ENCODE data around the gene COBLL1. TPM values are rescaled to one million over a fixed set of nuclear protein-coding genes. Genes with fewer than 3 reads are reported as not detected.

The COBLL1 gene
- total and polyA plus RNA-seq, 3 donors from 2014 or later, result 5.4 to 17.3 (median 14.5) TPM

DNA sequence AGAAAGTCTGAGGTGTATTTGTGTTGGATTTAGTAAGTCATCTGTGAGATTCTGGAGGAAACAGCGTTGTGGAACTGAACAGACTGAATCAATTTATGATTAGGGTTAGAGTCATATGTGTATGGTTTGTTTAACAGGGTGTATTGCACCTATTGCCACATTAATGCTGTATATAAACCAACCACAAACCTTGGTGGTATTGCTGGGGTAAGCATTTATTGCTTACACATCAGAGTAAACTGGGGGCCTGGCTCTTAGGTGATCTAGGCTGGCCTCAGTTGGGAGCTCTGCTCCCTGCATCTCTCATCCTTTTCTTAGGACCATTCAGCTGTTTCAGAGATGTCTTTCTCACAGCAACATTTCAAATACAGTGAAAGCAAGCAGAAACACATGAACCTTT is 160.6 kb downstream of the COBLL1 start:
- Histone ChIP-seq H3K27me3 (no peaks in the 10 kb centered on the region), H3K9me3 (no peaks in the 10 kb centered on the region), H3K36me3 (ENCODE audit: low read depth, missing control alignments) (no peaks in the 10 kb centered on the region), H3K4me1 (no peaks in the 10 kb centered on the region), H3K27ac (no peak overlapping the region), H3K4me3 (no peak overlapping the region)
- intact Hi-C loops (cut with DNase I; ENCODE audit: low total_unique reads), result no loop called here
- no peak for TF ChIP-seq POLR2A (IDR thresholded peaks at IDR 0.05)
- TF ChIP-seq, protein P1, sequence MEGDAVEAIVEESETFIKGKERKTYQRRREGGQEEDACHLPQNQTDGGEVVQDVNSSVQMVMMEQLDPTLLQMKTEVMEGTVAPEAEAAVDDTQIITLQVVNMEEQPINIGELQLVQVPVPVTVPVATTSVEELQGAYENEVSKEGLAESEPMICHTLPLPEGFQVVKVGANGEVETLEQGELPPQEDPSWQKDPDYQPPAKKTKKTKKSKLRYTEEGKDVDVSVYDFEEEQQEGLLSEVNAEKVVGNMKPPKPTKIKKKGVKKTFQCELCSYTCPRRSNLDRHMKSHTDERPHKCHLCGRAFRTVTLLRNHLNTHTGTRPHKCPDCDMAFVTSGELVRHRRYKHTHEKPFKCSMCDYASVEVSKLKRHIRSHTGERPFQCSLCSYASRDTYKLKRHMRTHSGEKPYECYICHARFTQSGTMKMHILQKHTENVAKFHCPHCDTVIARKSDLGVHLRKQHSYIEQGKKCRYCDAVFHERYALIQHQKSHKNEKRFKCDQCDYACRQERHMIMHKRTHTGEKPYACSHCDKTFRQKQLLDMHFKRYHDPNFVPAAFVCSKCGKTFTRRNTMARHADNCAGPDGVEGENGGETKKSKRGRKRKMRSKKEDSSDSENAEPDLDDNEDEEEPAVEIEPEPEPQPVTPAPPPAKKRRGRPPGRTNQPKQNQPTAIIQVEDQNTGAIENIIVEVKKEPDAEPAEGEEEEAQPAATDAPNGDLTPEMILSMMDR (IDR thresholded peaks at IDR 0.05), result no peak
- WGBS, 2 donors, result 98 to 100% methylated on average over 1 of the region's 1 CpG
- DNase-seq, result no peak

DNA sequence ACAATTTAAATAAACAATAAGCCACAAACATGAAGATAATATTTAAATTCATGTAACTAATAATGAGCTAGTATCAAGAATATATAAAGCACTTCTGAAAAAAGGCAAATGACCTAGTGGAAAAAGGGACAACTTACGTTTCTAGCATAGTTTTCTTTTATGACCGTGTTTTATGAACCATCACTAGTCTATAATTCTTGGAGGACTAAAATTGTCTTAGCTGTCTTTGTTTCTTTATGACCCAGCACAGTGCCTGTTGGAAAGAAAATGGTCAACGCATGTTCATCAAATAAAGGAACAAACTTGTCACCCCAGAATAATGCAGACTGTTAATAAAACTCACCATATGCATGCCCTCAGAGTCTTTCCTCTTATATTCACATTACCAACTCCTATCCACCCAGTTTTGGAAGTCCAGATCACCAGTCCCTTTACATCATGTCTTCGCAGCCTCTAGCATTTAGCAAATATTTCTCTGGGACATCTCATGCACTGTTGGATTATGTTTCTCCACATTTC is 162.9 kb downstream of the COBLL1 start:
- DNase-seq, result no peak
- no peaks in the 10 kb centered on the region for H3K4me1 ChIP-seq
- no peaks in the 10 kb centered on the region for H3K9me3 ChIP-seq
- H3K36me3 ChIP-seq (ENCODE audit: low read depth, missing control alignments), result no peaks in the 10 kb centered on the region
- H3K4me3 ChIP-seq, result no peak overlapping the region
- TF ChIP-seq, protein P1 (IDR thresholded peaks at IDR 0.05), result no peak
- TF ChIP-seq POLR2A (IDR thresholded peaks at IDR 0.05), result no peak
- no peak overlapping the region for H3K27ac ChIP-seq
- H3K27me3 ChIP-seq, result no peaks in the 10 kb centered on the region
- intact Hi-C loops (cut with DNase I; ENCODE audit: low total_unique reads), result no loop called here
- WGBS, 2 donors, result 90 to 92% methylated on average over 4 of the region's 4 CpGs

DNA sequence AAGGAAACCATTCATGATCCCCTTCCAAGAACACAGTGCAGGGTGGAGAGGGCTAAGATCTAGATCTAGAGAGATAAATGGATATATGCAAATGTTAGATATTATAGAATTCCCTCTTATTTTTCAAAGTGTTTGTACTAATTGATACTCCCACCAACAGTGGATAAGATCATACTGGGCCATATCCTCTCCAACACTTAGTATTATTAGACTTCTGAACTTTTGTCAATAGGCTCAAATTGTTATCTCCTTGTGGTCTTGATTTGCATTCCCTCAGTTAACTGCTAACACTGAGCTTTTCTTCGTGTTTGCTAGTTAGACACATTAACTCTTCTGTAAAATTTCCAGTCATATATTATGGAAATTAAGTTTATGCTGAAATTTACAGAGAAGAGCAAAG is 163.9 kb downstream of the COBLL1 start:
- intact Hi-C loops (cut with DNase I; ENCODE audit: low total_unique reads), result no loop called here
- Histone ChIP-seq H3K4me3 (no peak overlapping the region), H3K4me1 (no peaks in the 10 kb centered on the region), H3K9me3 (no peaks in the 10 kb centered on the region), H3K27me3 (no peaks in the 10 kb centered on the region), H3K36me3 (ENCODE audit: low read depth, missing control alignments) (no peaks in the 10 kb centered on the region), H3K27ac (no peak overlapping the region)
- WGBS, 2 donors, result 88 to 90% methylated on average over 1 of the region's 1 CpG
- TF ChIP-seq POLR2A (IDR thresholded peaks at IDR 0.05), result no peak
- TF ChIP-seq, protein P1 (IDR thresholded peaks at IDR 0.05), result no peak
- DNase-seq, result no peak

DNA sequence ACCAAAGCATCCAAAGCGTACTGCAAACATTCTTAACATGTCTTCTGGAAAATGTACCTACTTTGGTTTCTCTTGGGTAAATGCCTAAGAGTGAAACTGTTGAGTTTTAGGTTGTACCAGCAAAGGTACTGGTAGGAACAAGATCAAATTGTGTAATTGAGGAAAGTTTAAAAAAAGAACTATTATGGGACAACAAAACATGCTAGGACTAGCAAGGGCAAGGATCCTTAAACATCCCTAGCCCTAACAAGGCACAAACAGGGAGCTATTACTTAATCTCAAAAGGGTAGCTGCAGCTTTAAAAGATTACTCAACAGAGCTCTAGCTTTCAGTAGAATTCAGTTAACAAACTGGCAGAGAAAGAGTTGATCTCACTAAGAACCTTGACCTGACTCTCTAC is 164.4 kb downstream of the COBLL1 start:
- Histone ChIP-seq H3K36me3 (ENCODE audit: low read depth, missing control alignments) (no peaks in the 10 kb centered on the region), H3K27me3 (no peaks in the 10 kb centered on the region), H3K4me3 (no peak overlapping the region), H3K4me1 (no peaks in the 10 kb centered on the region), H3K9me3 (no peaks in the 10 kb centered on the region), H3K27ac (no peak overlapping the region)
- DNase-seq, result no peak
- TF ChIP-seq POLR2A (IDR thresholded peaks at IDR 0.05), result no peak
- TF ChIP-seq, protein P1 (IDR thresholded peaks at IDR 0.05), result no peak
- 84 to 98% methylated on average over 1 of the region's 1 CpG for WGBS, 2 donors
- intact Hi-C loops (cut with DNase I; ENCODE audit: low total_unique reads), result no loop called here

DNA sequence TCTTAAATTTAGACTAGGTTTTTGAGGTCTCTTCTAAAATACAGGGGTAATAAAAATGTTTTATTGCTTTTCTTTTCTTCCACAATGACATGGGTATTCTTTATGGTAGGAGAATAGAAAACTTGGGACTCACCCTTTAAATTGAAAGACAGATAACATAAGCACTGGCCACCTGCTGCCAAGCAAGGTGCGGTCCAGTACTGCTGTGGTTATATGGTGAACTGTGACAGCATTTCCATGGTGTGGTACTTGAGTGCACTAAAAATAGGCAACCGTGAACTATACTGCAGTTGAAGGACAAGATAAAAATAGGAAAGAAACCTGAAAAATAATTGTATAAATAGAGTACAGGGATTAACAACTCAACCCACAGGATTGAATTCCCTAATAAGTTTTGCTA is 165.9 kb downstream of the COBLL1 start:
- Histone ChIP-seq H3K4me1 (no peaks in the 10 kb centered on the region), H3K9me3 (no peaks in the 10 kb centered on the region), H3K27ac (no peak overlapping the region), H3K4me3 (no peak overlapping the region), H3K36me3 (ENCODE audit: low read depth, missing control alignments) (no peaks in the 10 kb centered on the region), H3K27me3 (no peaks in the 10 kb centered on the region)
- intact Hi-C loops (cut with DNase I; ENCODE audit: low total_unique reads), result no loop called here
- TF ChIP-seq, protein P1 (IDR thresholded peaks at IDR 0.05), result no peak
- TF ChIP-seq POLR2A (IDR thresholded peaks at IDR 0.05), result no peak
- no peak for DNase-seq
- 82 to 94% methylated on average over 2 of the region's 2 CpGs for WGBS, 2 donors
